Hematopoietic multipotent progenitor cell treated with erythropoietin and hydrocortisone succinate and interleukin-3 and kit ligand, for 4 days (in vitro differentiated cells): Measurements from ENCODE around the gene SERGEF.

Source experiments
- DNase-seq: peaks from one replicate; pipeline ENCODE4 v3.0.0-alpha.2; 2015

Gene SERGEF

GRCh38 chr11:18012906-18013781, at the start of gene SERGEF:
TSS of gene SERGEF (minus strand) at chr11:18013047. CDS start at chr11:18013010, 37 bp downstream.
- peak; percentile 98 for DNase-seq

GRCh38 chr11:18061351-18061750, 48.5 kb upstream of the SERGEF start:
- DNase-seq, result no peak

GRCh38 chr11:18056561-18057181, 43.8 kb upstream of the SERGEF start:
- no peak for DNase-seq

- no peak for DNase-seq
Measured at GRCh38 chr11:18054511-18055103, 41.8 kb upstream of the SERGEF start.

GRCh38 chr11:18050848-18051247, 38.0 kb upstream of the SERGEF start:
- DNase-seq, result peak; percentile 24

- DNase-seq, result peak; percentile 31
Measured at GRCh38 chr11:18046116-18046777, 33.4 kb upstream of the SERGEF start, which contains the start of gene TPH1. TSS of gene TPH1 (minus strand) at chr11:18046269. CDS start at chr11:18040762, 5,507 bp downstream.

GRCh38 chr11:18036456-18036855, 23.6 kb upstream of the SERGEF start:
- no peak for DNase-seq

- DNase-seq, result no peak
Measured at GRCh38 chr11:18027475-18027874, 14.6 kb upstream of the SERGEF start.

GRCh38 chr11:18022419-18022818, 9.6 kb upstream of the SERGEF start:
- DNase-seq, result no peak

GRCh38 chr11:18019650-18020049, 6.8 kb upstream of the SERGEF start:
- DNase-seq, result no peak

- DNase-seq, result peak; percentile 87
Measured at GRCh38 chr11:18016789-18017188, 3.9 kb upstream of the SERGEF start.

- DNase-seq, result no peak
Measured at GRCh38 chr11:18014876-18015275, 2.0 kb upstream of the SERGEF start.

GRCh38 chr11:18013790-18014507, 1.1 kb upstream of the SERGEF start:
- DNase-seq, result peak; percentile 26

- DNase-seq, result peak; percentile 53
Measured at GRCh38 chr11:18012122-18012905, 533 bp downstream of the SERGEF start.

GRCh38 chr11:18011633-18012032, 1.2 kb downstream of the SERGEF start:
- DNase-seq, result no peak

- peak; percentile 39 for DNase-seq
Measured at GRCh38 chr11:18010977-18011586, 1.8 kb downstream of the SERGEF start.

- DNase-seq, result peak; percentile 48
Measured at GRCh38 chr11:18010121-18010670, 2.7 kb downstream of the SERGEF start.

- peak; percentile 40 for DNase-seq
Measured at GRCh38 chr11:18005376-18006129, 7.3 kb downstream of the SERGEF start.

- no peak for DNase-seq
Measured at GRCh38 chr11:18001191-18001590, 11.7 kb downstream of the SERGEF start.

GRCh38 chr11:18000760-18001159, 12.1 kb downstream of the SERGEF start:
- no peak for DNase-seq
